HG02852 (cell line): Measurements from ENCODE around the gene GNRHR.
"Not testable (repeated sequence)": the region's sequence is repeated elsewhere in the genome, so short reads cannot be mapped to it uniquely, and the experiment has no call there.

Experiments
- ATAC-seq: cut with Tn5 transposase; IDR thresholded peaks from one replicate; pipeline ENCODE4 v1.9.1; 2021; ENCODE audit warnings: mild to moderate bottlenecking, moderate library complexity; ENCODE audit not compliant: unreplicated experiment

GNRHR gene, protein sequence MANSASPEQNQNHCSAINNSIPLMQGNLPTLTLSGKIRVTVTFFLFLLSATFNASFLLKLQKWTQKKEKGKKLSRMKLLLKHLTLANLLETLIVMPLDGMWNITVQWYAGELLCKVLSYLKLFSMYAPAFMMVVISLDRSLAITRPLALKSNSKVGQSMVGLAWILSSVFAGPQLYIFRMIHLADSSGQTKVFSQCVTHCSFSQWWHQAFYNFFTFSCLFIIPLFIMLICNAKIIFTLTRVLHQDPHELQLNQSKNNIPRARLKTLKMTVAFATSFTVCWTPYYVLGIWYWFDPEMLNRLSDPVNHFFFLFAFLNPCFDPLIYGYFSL

DNA sequence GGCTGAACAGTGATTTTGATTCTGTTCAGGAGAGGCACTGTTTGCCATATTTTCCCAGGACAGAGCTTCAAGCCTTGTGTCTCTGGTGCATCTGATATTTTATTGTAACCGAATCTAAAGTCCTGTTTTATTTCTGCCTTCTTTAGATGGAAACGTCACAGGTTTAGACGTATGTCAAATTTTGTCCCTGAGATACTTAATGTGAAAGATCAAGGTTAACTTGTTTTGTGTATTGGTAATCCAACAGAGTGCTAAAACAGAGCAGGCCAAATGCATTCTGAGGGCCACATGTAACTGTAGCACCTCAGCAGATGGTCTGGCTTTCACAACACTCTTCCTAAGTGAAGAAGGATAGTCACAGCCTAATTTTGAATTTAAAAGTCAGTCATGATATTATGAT is at the start of gene GNRHR:
TSS of gene GNRHR (minus strand) at position 101 of the 400 bp plus-strand sequence. CDS start at position 48, 53 bp downstream.
- no peak for ATAC-seq

DNA sequence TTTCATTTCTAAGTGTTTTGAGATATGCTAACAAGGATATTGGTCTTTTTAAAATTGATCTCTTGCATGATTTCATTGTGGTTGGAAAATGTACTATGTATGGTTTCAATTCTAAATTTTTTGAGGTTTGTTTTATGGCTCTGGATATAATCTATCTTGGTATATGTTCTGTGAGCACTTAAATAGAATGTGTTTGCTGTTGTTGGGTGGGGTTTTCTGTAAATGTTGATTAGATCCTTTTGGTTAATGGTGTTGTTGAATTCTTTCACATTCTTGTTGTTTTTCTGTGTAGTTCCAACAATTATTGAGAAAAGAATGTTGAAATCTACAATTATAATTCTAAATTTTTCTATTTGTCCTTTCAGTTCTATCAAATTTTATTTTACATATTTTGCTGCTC is 42.6 kb upstream of the GNRHR start:
- no peak for ATAC-seq

DNA sequence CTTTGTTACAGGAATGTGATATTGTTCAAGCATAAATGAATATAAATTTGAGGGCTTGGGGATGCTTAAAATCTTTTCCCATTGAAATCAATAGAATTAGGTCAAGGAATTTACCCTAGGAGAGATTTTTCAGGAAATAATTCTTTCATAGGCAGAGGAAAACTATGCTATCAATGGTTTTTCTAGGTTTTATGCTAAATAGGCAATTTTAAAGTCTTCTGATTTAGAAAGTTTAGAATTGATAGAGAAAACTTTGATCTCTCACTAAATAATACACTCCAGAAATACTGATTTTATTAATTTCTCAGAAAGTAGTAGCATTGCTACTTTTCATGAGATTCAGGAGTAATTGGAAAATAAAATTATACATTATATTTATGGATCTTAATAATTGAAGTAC is 36.5 kb upstream of the GNRHR start:
- no peak for ATAC-seq

DNA sequence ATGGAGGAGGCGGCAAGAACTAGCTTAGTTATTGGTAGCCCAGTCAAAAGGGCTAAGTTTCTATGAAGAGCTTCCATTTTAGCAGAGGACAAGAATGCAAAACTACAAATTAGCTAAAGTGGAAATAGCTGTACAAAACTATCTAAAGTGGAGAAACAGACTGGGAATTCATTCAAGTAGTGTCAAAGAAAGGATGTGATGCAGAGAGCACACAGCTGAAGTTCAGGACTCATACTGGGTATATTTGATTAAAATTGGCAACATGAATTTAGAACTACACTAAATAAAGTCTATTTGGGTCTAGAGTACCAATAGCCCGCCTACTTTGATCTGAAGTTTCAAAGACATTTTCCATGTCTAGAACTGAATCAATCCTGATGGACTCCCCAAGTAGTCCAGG is 33.1 kb upstream of the GNRHR start:
- no peak for ATAC-seq

DNA sequence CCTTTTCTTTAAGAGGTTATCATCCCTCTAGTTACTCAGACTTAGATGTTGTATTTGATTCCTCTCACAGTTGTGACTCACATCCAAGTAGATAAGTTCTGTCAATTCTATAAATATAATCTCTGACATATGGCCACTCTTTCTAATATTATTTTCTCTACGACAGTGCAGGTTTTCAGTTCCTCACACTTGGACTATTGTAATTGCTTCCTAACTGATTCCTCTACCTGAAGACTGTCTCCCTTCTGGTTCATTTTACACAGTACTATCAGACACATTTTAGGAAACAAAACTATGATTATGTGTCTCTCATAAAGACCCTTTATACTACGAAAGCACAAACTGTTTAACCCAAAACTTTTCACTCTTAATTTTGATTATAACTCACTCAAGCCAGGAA is 31.3 kb upstream of the GNRHR start:
- no peak for ATAC-seq

DNA sequence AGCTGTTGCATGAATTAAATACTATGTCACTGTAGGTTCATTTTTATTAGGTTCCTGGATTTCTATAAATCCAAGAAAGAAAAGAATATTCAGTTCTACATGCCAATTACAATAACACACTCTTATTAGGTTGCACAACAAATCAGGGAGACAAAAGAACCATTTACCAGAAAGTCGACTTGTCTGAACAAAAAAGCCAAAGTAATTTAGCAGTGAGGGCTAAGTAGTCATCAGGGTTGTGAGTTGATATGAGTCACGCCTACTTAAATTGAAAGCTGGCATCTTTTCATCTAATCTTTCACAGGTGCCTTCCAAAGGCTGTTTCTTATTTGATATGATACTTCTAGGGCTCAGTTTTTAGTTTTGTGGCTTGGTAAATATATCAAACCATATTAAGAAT is 25.4 kb upstream of the GNRHR start:
- no peak for ATAC-seq

DNA sequence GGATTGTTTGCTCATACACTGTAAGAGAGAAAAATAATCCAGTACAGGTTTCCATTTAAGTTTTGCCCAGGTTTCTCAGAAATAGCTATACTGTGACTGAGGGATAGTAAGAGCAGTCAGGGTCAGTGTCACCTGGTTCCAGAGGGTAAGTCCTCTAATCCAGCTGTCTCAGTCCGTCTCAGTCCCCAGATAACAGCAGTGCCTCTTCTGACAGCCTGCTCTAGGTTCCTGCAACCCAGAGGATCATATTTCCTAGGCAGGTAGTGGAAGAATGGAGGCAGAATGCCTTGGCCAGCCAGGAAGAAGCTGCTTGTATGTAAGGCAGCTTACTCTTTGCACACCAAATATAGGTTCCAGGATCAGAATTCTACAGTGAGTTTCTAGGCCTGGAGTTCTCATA is 22.6 kb upstream of the GNRHR start:
- ATAC-seq: no peak

DNA sequence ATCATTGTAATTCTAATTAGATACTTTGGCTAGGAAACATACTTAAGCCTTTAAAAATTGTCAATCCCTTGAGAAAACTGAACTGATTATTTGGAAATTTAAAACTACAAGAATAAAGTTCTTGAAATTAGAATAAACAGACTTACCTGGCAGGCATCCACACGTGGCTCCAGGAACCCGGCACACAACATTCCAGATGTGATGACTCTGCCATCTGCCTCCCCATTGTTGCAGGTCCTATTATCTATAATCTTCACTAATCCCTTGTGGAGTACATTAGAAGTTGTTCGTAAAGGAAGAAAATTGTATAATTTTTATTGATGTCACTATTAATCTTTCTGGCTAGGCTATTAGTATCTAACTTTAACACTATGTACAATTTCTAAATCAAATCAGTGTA is 16.2 kb upstream of the GNRHR start:
- ATAC-seq: no peak

DNA sequence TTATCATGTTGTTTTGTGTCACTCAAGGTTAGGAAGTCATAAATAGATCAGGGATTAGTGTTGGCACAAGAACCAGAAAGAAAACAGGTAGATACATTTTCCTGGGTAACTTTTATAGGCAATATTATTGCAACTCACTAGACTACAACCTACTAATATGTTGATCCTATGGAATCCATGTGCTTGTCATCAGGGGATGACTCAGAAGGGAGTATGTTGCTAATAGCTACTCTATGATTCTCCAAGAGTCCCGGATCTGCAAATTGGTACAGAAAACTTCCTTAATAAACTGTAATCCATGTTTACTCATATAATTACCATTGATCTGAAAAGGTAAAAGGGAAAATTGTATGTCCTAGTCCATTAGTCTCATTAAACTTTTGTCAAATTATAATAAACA is 11.7 kb upstream of the GNRHR start:
- ATAC-seq: no peak

DNA sequence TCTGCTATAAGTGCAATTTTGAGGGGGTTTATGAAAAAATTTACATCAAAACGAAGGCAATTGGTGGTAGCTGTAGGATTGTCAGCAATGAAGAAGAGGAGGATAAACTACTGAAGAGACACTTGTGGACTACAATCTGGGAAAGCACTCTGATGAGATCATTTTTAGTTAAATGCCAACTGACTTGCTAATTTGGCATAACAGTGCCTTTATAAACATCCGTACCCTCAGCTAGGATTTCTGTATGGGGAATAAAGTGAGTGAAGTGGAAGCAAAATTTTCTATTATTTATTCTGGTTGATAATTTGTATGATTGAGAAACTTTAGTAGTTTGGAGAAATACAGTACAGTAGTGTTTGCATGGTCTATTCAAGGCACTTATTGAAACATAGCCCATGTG is 11.2 kb upstream of the GNRHR start:
- ATAC-seq: no peak

DNA sequence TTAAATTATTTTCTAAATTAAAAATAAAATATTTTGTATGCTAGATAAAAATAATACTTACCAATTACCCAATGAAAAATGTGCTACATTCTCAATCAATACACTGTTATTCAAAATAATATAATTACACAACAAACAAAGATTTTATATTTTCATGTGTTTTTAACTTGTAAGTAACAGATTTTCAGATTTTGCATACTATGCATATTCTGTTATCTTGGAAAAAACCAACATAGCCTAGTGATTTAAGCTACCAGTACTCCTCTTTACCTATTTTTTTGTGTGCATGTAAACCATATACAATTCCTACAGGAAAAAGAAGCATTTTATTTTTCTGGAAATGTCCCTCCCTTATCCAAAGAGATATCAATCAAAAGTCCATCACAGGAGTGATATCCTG is 10.0 kb upstream of the GNRHR start:
- ATAC-seq: no peak

DNA sequence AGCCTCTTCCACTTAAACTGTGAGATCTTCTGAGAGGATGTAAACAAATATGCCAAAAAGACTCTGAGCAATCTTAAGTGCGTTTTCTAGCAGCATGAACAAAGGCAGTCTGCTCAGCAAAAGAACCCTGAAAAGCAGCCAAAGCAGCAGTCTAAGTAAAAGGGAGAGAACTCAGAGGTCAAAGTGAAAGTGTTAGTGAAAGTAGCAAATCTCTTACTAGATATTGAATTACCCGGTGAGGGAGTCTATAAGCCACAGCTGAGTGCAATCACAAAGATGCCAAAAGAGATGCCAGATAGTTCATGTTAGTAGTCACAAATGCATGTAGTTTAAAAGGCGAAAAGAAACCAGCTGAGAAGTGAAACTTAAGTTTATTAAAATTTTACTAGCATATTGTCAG is 7.9 kb upstream of the GNRHR start:
- ATAC-seq: peak; percentile 99

DNA sequence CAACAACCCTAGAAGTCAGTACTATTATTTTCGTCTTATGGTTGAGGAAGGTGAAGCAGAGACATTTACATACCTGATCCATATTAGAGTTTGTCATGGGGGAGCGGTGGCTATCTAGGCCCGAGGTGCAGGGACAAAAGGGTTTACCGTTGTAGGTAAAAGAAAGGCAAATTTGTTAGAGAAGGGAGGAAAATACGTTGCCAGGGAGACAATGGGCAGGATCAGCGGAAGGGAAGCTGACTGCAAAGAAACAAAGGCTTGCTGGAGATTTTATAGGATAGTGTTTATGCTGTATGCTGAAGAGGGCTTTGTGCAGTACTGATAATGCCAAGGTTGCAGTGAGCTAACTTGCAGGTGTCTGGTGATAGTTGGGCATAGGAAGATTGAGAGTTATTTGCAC is 2.8 kb upstream of the GNRHR start:
- ATAC-seq: not testable (repeated sequence)

DNA sequence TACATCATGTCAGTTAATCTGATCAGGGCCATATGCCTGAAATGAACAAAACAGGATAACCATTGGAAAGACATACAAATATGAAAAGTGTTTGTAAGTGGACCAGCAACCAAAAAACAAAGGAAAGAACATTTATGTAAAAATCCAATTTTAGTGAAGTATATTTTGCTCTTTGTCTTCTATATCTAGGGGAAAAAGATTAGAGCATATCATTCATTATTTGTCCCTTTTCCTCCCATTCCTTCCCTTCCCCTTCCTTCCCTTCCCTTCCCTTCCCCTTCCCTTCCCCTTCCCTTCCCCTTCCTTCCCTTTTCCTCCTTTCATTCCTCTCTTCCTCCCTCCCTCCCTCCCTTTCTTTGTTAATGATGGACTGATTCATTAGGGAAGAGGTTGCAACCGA is 1.8 kb upstream of the GNRHR start:
- no peak for ATAC-seq

DNA sequence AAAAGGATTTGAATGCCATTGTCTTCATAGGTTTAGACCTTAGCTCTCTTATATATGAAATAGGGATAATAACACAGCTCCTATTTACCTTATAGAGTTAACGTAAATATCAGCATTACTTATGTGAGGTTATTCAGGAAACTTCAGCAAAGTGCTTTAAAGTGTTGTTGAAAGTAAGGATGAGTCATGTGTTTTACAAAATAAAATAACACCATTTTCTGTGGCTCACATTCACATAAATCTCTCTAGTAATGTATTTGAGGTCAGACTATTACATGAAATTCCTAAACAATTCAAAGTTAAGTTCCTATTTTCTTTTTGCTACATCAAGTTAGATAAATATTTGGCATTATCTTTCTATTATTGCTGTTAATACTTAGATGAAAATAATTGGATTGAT is 2.9 kb downstream of the GNRHR start:
- ATAC-seq: no peak

DNA sequence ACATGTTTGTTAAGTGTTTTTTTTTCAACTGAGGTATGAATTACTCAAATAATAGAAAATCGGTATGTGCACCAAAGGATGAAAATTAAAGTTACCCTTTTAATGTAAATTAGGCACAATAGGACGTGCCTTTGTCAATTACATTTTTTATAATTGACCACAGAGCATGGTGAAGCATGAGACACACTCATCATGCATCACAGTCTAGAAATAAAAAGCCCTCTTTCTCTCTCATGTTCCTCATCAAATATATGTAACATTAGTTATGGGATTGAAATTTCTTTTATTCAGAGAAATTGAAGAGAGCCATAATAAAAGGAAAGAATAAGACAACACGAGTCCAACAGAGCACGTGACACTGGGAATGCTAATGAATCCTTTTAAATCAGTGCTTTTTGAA is 3.5 kb downstream of the GNRHR start:
- ATAC-seq: no peak

DNA sequence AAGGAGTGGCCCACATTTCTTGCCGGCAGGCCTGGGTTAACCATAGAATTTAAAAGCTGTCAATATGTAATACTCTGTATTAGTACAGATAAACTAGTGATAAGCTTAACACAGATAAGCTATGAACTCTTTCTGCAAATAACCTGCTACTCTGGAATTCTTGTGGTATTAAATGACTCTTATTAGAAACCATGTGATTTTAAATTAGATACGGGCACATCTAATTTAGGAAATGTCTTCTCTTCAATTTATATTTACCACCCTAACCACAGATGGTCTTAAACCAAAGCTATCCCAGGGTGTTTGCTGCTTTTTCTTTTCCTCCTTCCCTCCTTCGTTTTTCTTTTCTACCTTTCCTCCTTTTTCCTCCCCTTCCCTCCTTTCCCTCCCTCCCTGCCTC is 4.9 kb downstream of the GNRHR start:
- no peak for ATAC-seq

DNA sequence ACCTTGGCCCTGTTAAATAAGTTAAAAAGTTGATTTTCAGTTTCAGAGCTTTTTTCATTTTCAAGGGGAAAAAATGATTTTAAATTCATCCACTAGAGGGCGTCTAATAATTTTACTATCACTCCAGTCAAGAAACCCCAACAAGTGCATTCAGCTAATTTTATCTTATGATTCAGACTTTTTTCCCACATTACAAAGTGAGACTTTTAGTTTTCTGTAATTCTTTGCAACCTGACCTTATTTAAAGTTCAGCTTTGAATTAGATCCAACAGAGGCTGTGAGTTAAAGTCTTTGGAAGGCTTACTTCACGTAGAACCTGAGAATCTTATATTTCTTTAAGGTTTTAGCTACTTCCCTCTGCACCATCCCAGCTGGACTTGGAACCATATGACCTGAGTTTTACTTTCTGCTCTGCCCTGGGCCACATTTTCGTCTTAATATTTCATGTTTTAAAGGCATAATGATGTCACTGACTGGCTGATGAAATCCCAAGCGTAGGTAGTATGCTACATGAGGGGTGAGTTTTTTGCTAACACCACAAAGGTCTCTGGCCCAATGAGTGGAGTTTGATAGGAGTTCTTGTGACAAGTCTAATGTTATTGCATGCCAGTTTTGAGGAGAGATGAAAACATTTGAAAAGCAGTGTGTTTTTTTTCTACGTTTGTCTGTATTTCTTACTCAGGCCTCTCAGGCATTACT is 7.2 kb downstream of the GNRHR start:
- peak; percentile 70 for ATAC-seq

DNA sequence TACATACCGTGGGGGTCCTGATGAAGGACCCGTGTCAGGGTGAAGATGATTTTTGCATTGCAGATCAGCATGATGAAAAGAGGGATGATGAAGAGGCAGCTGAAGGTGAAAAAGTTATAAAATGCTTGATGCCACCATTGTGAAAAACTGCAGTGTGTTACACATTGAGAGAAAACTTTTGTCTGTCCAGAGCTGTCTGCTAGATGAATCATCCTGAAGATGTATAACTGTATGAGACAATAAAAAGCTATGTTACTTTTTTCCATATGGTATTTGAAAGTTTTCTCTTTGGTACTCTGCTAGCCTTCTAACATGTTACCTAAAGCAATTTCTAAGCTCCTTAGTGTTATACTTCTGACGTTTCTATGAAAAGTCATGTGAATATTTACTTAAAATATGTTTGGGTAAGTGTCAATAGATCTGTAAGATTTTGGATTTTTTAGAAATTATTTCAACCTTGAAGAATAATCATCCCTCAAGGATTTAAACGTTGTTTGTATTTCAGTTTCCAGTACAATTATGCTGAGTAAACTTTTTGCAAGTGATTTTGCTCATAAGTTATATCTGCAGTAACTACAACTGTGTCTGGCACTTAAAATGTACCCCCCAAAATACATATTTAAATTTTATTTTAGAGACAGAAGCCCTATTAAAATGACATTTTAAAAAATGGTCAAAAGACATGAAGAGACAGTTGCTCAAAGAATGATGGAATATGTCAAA is 9.5 kb downstream of the GNRHR start:
- ATAC-seq: no peak

DNA sequence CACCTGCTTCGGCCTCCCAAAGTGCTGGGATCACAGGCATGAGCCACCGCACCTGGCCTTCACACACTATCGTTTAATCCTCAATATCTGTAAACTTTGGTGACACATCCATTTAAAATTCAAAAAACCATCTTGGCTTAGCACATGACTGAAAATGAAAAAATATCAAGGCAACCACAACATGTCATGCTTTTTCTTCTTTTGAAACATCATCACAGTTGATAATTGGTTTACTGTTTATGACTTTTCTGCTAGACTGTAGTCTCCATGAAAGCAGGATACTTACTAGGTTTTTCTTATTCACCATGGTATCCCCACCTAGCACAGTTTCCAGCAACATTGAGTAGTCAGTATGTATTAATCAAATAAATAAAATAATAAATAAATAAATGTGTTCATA is 11.0 kb downstream of the GNRHR start:
- ATAC-seq: peak; percentile 55

DNA sequence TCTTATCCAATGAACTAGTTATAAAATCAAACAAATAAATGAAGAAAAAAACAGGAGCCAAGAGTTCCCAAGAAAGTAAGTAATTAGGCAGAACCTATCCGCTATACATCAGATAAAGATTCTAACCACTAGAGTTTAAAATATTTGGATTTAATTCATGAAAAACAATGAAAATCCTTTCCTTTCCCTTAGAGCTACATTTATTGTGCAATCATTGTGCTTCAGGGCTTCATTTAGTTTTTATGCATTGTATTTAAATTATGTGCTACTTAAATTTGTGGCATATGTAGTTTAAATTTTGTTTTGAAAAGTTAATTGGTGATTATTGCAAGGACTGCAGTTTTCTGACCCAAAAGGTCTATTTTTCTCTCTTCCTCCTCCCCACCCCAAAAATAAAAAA is 17.9 kb downstream of the GNRHR start:
- ATAC-seq: no peak

DNA sequence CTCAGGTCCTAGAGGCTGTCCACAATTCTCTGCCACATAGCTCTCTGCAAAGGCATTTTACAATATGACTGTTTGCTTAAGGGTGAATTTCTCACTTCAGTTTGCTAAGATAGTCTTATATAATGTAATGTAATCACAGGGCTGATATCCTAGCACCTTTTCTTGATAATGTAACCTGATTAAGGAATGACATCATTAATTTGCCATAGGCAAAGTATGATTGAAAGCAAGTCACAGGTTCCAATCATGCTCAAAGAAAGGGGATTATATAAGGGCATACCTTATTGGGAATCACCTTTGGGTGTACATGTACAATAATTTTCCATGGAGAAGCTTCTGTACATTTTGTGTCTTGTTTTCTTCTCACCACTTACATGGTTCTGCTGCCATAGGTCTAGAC is 18.9 kb downstream of the GNRHR start:
- no peak for ATAC-seq
